Posterior vena cava (tissue), 2 donors: ENCODE data around the gene STAT3. TPM values are rescaled to one million over a fixed set of nuclear protein-coding genes. Genes with fewer than 3 reads are reported as not detected.
"Not testable (repeated sequence)": the region's sequence is repeated elsewhere in the genome, so short reads cannot be mapped to it uniquely, and the experiment has no call there.

Experiments
- DNase-seq: peaks from one replicate; pipeline ENCODE4 v3.0.0-alpha.2; 2020; ENCODE audit warnings: low spot score
- intact Hi-C, 2 donors: fragments of 100-400 bp; cut with DNase I; formaldehyde crosslinking; loops; one replicate each; pipeline versions ENCODE4 v1.14.1 to v1.14.2; 2022 to 2023
- total RNA-seq, 2 donors: library from RNA; stranded (reverse); fragmentation: NEBNext Ultra II Directional; extraction: Animal tissue kit (Norgen Biotek cat#: 25700); gene quantifications; one replicate each; pipeline ENCODE4 v1.2.1, GENCODE V29; 2021
- donor health status: DM: yes; HTN: yes; CAD: no.
- donor health status: DM: yes; HTN: yes; CAD: no.

The STAT3 gene
- total RNA-seq, 2 donors from 2014 or later, result 230 to 241 TPM

GRCh38 chr17:42362245-42362961 is 25.8 kb downstream of the STAT3 start:
- intact Hi-C loops, result no loop called here
- DNase-seq, result no peak

- no peak for DNase-seq
- intact Hi-C loops, result no loop called here
Observed at GRCh38 chr17:42361781-42362186, 26.5 kb downstream of the STAT3 start.

- DNase-seq, intact Hi-C loops: not testable (repeated sequence)
Observed at GRCh38 chr17:42360388-42360787, 27.9 kb downstream of the STAT3 start.

GRCh38 chr17:42359133-42359532 is 29.1 kb downstream of the STAT3 start:
- intact Hi-C loops, result no loop called here
- no peak for DNase-seq

- intact Hi-C loops, result no loop called here
- DNase-seq, result no peak
Observed at GRCh38 chr17:42358434-42358833, 29.8 kb downstream of the STAT3 start.

GRCh38 chr17:42354956-42355843 is 33.0 kb downstream of the STAT3 start:
- intact Hi-C loops, result no loop called here
- no peak for DNase-seq

- intact Hi-C loops, result no loop called here
- DNase-seq, result no peak
Observed at GRCh38 chr17:42348104-42348503, 40.1 kb downstream of the STAT3 start.

GRCh38 chr17:42347606-42348005 is 40.6 kb downstream of the STAT3 start:
- intact Hi-C loops, result no loop called here
- DNase-seq, result no peak

- intact Hi-C loops, result no loop called here
- DNase-seq, result no peak
Observed at GRCh38 chr17:42347198-42347597, 41.0 kb downstream of the STAT3 start.

GRCh38 chr17:42346481-42346880 is 41.8 kb downstream of the STAT3 start:
- DNase-seq, result no peak
- intact Hi-C loops, result no loop called here

GRCh38 chr17:42345396-42346073 is 42.7 kb downstream of the STAT3 start:
- DNase-seq, result no peak
- intact Hi-C loops, result no loop called here

GRCh38 chr17:42342242-42343008 is 45.8 kb downstream of the STAT3 start:
- no peak for DNase-seq
- intact Hi-C loops, result no loop called here

- intact Hi-C loops, result no loop called here
- no peak for DNase-seq
Observed at GRCh38 chr17:42341568-42341967, 46.7 kb downstream of the STAT3 start.

GRCh38 chr17:42340691-42341127 is 47.5 kb downstream of the STAT3 start:
- intact Hi-C loops, result no loop called here
- no peak for DNase-seq

- intact Hi-C loops, result no loop called here
- no peak for DNase-seq
Observed at GRCh38 chr17:42339221-42339620, 49.0 kb downstream of the STAT3 start.

GRCh38 chr17:42338427-42338985 is 49.7 kb downstream of the STAT3 start:
- no peak for DNase-seq
- intact Hi-C loops, result no loop called here

- DNase-seq, result no peak
- intact Hi-C loops, result no loop called here
Observed at GRCh38 chr17:42337442-42337841, 50.8 kb downstream of the STAT3 start.

GRCh38 chr17:42334677-42335076 is 53.6 kb downstream of the STAT3 start:
- no peak for DNase-seq
- intact Hi-C loops, result no loop called here

GRCh38 chr17:42333053-42333452 is 55.2 kb downstream of the STAT3 start:
- intact Hi-C loops, result no loop called here
- DNase-seq, result no peak
